A549 (cell line): ENCODE data around the gene ADAMTS16. TPM values are rescaled to one million over a fixed set of nuclear protein-coding genes. Genes with fewer than 3 reads are reported as not detected.

Experiments used
- ATAC-seq, 2 experiments: fragments of 200-7000 bp in 1 of 2; fragments of >200 bp in 1 of 2; cut with Nextera tagmentation in 1 of 2; cut with Tn5 transposase in 1 of 2; 3 replicates each; pipeline versions ENCODE4 v1.8.0 to v1.9.1; 2018 to 2020; ENCODE audit warnings: mild to moderate bottlenecking in 1 of 2, moderate library complexity in 1 of 2
- CTCF ChIA-PET: fragments of 300-600 bp; sonication (Branson Sonifier 250); formaldehyde crosslinking; extraction: SDS; loops from one replicate; lab custom pipeline; 2021; ENCODE audit warnings: antibody characterized with exemption, inconsistent platforms; lab: Yijun Ruan, JAX
- POLR2A ChIA-PET: fragments of 350-600 bp; formaldehyde crosslinking; extraction: SDS; loops from one replicate; lab custom pipeline; 2021; ENCODE audit warnings: antibody characterized with exemption, inconsistent platforms; lab: Yijun Ruan, JAX
- DNase-seq, 2 experiments: peaks; one replicate each; pipeline versions ENCODE4 v3.0.0 to v3.0.0-alpha.2; 2011 to 2016; ENCODE audit warnings: low read depth in 1 of 2, low spot score in 1 of 2
- FAIRE-seq: peaks from 2 replicates; lab custom pipeline; 2011; peaks lifted over from hg19 to GRCh38; lab: Jason Lieb, UNC
- H3K27ac ChIP-seq, 2 experiments: fragments of >200 bp; sonication (Bioruptor Twin); formaldehyde crosslinking; 3 replicates each; pipeline ENCODE4 v1.5.1; 2016 to 2017
- H3K4me1 ChIP-seq: fragments of >200 bp; sonication (Bioruptor Twin); formaldehyde crosslinking; 3 replicates; pipeline ENCODE4 v1.6.1; 2016
- H3K4me2 ChIP-seq: fragments of >200 bp; sonication (Bioruptor Twin); formaldehyde crosslinking; 3 replicates; pipeline ENCODE4 v1.6.1; 2016
- H3K4me3 ChIP-seq: fragments of >200 bp; sonication (Bioruptor Twin); formaldehyde crosslinking; 3 replicates; pipeline ENCODE4 v1.5.1; 2016
- H3K9me3 ChIP-seq: fragments of >200 bp; sonication (Bioruptor Twin); formaldehyde crosslinking; 3 replicates; pipeline ENCODE4 v1.6.1; 2016
- BHLHE40 ChIP-seq: IDR thresholded peaks from 2 replicates; pipeline ENCODE4 v1.6.1; 2012; ENCODE audit warnings: low read depth, low read length, inconsistent platforms
- CHD4 ChIP-seq: fragments of 200-600 bp; sonication (generic); IDR thresholded peaks from 2 replicates; pipeline ENCODE4 v1.6.1; 2016; ENCODE audit warnings: antibody characterized with exemption, mild to moderate bottlenecking, borderline replicate concordance
- EHF ChIP-seq: fragments of 250-450 bp; sonication (Bioruptor Pico); IDR thresholded peaks from 2 replicates; pipeline ENCODE4 v1.5.0; 2020; ENCODE audit warnings: mild to moderate bottlenecking
- ELK1 ChIP-seq: fragments of 150-350 bp; IDR thresholded peaks from 2 replicates; pipeline ENCODE4 v1.6.1; 2014; ENCODE audit warnings: low read depth, mild to moderate bottlenecking, low read length
- ESRRA ChIP-seq: fragments of 150-350 bp; IDR thresholded peaks from 2 replicates; pipeline ENCODE4 v1.6.1; 2014; ENCODE audit warnings: mild to moderate bottlenecking, low read length, borderline replicate concordance
- JUN ChIP-seq, 2 experiments: fragments of >200 bp; sonication (Bioruptor Twin); formaldehyde crosslinking; IDR thresholded peaks; 2 replicates in 1 of 2; 3 replicates in 1 of 2; pipeline ENCODE4 v1.6.1; 2016 to 2017
- JUNB ChIP-seq: fragments of >200 bp; sonication (Bioruptor Twin); formaldehyde crosslinking; IDR thresholded peaks from 2 replicates; pipeline ENCODE4 v1.6.1; 2016
- KDM1A ChIP-seq: fragments of 200-600 bp; sonication (generic); IDR thresholded peaks from 2 replicates; pipeline ENCODE4 v1.6.1; 2016; ENCODE audit warnings: low read depth, mild to moderate bottlenecking
- MAFK ChIP-seq: fragments of 450-650 bp; IDR thresholded peaks from 2 replicates; pipeline ENCODE4 v1.6.1; 2014; ENCODE audit not compliant: partially characterized antibody
- MAZ ChIP-seq: fragments of 150-350 bp; IDR thresholded peaks from 2 replicates; pipeline ENCODE4 v1.6.1; 2014; ENCODE audit warnings: antibody characterized with exemption, low read depth, low read length, borderline replicate concordance
- NR3C1 ChIP-seq: fragments of >200 bp; sonication (Bioruptor Twin); formaldehyde crosslinking; IDR thresholded peaks from 3 replicates; pipeline ENCODE4 v1.6.1; 2017
- RARB ChIP-seq: fragments of 250-450 bp; sonication (Bioruptor Pico); IDR thresholded peaks from 2 replicates; pipeline ENCODE4 v1.8.0; 2021; ENCODE audit warnings: mild to moderate bottlenecking, moderate library complexity
- SREBF2 ChIP-seq: fragments of 450-650 bp; IDR thresholded peaks from 2 replicates; pipeline ENCODE4 v1.6.1; 2014; ENCODE audit warnings: mild to moderate bottlenecking, moderate library complexity
- WGBS: methylation state at CpG from one replicate; pipeline ENCODE4 v1.1.6; 2017; ENCODE audit errors: missing lambda C conversion rate; 5-methylcytosine and 5-hydroxymethylcytosine counted together
- polyA minus RNA-seq: library from RNA; depleted of rRNA, polyadenylated mRNA; stranded (reverse); fragments of >200 nt; gene quantifications from 2 replicates; pipeline ENCODE4 v1.2.3, GENCODE V29; 2011; rRNA and poly(A)+ RNA removed
- polyA plus RNA-seq, 4 experiments: library from polyadenylated mRNA; depleted of rRNA in 3 of 4; stranded (reverse); fragments of >200 nt; fragmentation: RNase III in 1 of 4; extraction: RNeasy Plus Mini Kit Qiagen cat#74134 plus additional on column Dnase treatment in 1 of 4; gene quantifications; 2 replicates in 3 of 4; 3 replicates in 1 of 4; pipeline ENCODE4 v1.2.3, GENCODE V29; 2011 to 2017
- TF ChIP-seq, protein P1 (sequence below): fragments of 200-600 bp; sonication (generic); IDR thresholded peaks from 2 replicates; pipeline ENCODE4 v1.6.1; 2016; ENCODE audit warnings: antibody characterized with exemption, mild to moderate bottlenecking, moderate library complexity
- TF ChIP-seq, protein P2 (sequence below): IDR thresholded peaks from 2 replicates; pipeline ENCODE4 v1.6.1; 2012; ENCODE audit warnings: low read depth, borderline replicate concordance

Gene ADAMTS16, protein sequence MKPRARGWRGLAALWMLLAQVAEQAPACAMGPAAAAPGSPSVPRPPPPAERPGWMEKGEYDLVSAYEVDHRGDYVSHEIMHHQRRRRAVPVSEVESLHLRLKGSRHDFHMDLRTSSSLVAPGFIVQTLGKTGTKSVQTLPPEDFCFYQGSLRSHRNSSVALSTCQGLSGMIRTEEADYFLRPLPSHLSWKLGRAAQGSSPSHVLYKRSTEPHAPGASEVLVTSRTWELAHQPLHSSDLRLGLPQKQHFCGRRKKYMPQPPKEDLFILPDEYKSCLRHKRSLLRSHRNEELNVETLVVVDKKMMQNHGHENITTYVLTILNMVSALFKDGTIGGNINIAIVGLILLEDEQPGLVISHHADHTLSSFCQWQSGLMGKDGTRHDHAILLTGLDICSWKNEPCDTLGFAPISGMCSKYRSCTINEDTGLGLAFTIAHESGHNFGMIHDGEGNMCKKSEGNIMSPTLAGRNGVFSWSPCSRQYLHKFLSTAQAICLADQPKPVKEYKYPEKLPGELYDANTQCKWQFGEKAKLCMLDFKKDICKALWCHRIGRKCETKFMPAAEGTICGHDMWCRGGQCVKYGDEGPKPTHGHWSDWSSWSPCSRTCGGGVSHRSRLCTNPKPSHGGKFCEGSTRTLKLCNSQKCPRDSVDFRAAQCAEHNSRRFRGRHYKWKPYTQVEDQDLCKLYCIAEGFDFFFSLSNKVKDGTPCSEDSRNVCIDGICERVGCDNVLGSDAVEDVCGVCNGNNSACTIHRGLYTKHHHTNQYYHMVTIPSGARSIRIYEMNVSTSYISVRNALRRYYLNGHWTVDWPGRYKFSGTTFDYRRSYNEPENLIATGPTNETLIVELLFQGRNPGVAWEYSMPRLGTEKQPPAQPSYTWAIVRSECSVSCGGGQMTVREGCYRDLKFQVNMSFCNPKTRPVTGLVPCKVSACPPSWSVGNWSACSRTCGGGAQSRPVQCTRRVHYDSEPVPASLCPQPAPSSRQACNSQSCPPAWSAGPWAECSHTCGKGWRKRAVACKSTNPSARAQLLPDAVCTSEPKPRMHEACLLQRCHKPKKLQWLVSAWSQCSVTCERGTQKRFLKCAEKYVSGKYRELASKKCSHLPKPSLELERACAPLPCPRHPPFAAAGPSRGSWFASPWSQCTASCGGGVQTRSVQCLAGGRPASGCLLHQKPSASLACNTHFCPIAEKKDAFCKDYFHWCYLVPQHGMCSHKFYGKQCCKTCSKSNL
- polyA plus RNA-seq (2011; rRNA removed) (1.0 and 1.4 TPM in 2 replicates), polyA plus RNA-seq (2017; fragmentation: RNase III; extraction: RNeasy Plus Mini Kit Qiagen cat#74134 plus additional on column Dnase treatment) (0.71 to 0.83 TPM (median 0.83 TPM) in 3 replicates), polyA minus RNA-seq (4.5 and 4.9 TPM in 2 replicates)
- 0.54 and 0.82 TPM in 2 replicates for polyA plus RNA-seq (2012; cell fraction: cytosol; rRNA removed)
- polyA plus RNA-seq (2012; cell fraction: nucleus; rRNA removed) = 1.7 and 2.0 TPM in 2 replicates

GRCh38 chr5:5139777-5140478, at the start of gene ADAMTS16:
Gene ADAMTS16 (plus strand): TSS chr5:5140330. CDS start chr5:5140468, 138 bp downstream.
- Histone ChIP-seq H3K9me3 (0 out of 3 replicates have a peak, but pooled peaks cover 2% of the 10 kb centered on the region), H3K4me2 (peak within 1 kb of the TSS; percentile 98)
- ChIA-PET POLR2A (interaction anchor here (2.3 kb wide), 1 partner anchor 282 kb away, joined by 8 read pairs; the partner anchor contains the start of gene ICE1), CTCF (interaction anchor here (0.8 to 4.0 kb wide), 14 partner anchors 10 to 285 kb away, joined by 3 to 65 read pairs (median 5); partner anchors contain the start of gene ICE1)
- TF ChIP-seq MAFK (no peak), EHF (CRISPR knock-in tag) (no peak)
- TF ChIP-seq, all 56 proteins: peak for 0
- WGBS = 4% methylated on average over 24 of the region's 76 CpGs
- Histone ChIP-seq H3K27ac (peak within 1 kb of the TSS; percentile 32 to 71; a peak in 4 of 6 replicates), H3K4me3 (peak within 1 kb of the TSS; percentile 52), H3K4me1 (peaks cover 20% of the 10 kb centered on the region)
- FAIRE-seq = no peak
- peak; percentile 65 to 69 for ATAC-seq
- DNase-seq = no peak

DNA sequence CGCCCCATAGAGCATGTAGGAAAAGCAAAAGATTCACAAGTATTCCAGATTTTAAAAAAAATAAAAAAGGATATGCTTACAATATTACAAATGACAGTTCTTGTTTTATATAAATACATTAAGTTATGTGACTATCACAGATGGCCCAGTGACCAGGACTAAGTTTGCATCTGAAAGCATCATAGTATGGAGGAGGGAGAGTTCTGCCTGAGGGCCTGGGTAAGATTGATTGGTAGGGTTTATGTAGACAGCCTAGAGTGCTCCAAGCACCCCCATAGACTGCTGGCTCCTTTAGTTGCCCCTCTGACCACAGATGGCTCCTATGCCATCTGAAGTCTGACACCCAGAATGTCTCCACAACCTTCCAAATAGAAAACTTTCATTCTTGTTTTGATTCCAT, 48.0 kb upstream of the ADAMTS16 start:
- no peak overlapping the region for H3K4me2 ChIP-seq
- no peak overlapping the region for H3K27ac ChIP-seq
- FAIRE-seq (no peak), DNase-seq (no peak), ATAC-seq (no peak)
- TF ChIP-seq, protein P1, sequence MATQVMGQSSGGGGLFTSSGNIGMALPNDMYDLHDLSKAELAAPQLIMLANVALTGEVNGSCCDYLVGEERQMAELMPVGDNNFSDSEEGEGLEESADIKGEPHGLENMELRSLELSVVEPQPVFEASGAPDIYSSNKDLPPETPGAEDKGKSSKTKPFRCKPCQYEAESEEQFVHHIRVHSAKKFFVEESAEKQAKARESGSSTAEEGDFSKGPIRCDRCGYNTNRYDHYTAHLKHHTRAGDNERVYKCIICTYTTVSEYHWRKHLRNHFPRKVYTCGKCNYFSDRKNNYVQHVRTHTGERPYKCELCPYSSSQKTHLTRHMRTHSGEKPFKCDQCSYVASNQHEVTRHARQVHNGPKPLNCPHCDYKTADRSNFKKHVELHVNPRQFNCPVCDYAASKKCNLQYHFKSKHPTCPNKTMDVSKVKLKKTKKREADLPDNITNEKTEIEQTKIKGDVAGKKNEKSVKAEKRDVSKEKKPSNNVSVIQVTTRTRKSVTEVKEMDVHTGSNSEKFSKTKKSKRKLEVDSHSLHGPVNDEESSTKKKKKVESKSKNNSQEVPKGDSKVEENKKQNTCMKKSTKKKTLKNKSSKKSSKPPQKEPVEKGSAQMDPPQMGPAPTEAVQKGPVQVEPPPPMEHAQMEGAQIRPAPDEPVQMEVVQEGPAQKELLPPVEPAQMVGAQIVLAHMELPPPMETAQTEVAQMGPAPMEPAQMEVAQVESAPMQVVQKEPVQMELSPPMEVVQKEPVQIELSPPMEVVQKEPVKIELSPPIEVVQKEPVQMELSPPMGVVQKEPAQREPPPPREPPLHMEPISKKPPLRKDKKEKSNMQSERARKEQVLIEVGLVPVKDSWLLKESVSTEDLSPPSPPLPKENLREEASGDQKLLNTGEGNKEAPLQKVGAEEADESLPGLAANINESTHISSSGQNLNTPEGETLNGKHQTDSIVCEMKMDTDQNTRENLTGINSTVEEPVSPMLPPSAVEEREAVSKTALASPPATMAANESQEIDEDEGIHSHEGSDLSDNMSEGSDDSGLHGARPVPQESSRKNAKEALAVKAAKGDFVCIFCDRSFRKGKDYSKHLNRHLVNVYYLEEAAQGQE = no peak
- CTCF ChIA-PET = interaction anchor here (1.2 kb wide), 1 partner anchor 328 kb away, joined by 3 read pairs; no protein-coding TSS in a partner anchor
- no peak overlapping the region for H3K4me3 ChIP-seq
- H3K9me3 ChIP-seq = peaks cover 2% of the 10 kb centered on the region; the same call in 1 of the 3 replicates
- 3% methylated on average over 1 of the region's 1 CpG for WGBS
- H3K4me1 ChIP-seq = no peaks in the 10 kb centered on the region
- POLR2A ChIA-PET = no interaction called here

DNA sequence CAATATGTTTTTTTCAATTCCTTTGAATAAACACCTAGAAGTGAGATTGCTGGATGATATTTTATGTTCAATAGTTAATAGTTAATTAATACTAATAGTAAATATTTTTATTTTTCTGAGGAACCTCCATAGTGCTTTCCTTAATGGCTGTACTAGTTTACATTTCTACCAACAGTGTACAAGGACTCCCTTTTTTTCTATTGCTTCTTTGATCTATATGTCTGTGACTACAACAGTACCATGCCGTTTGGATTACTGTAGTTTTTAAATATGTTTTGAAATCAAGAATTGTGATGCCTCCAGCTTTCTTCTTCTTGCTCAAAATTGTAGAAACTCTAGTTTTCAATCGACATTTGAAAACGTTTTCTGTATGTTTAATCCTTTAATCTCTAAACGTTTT, 39.5 kb upstream of the ADAMTS16 start:
- no peak for ATAC-seq
- no peak for DNase-seq
- ChIA-PET CTCF (no interaction called here), POLR2A (no interaction called here)
- Histone ChIP-seq H3K27ac (no peak overlapping the region), H3K4me3 (no peak overlapping the region), H3K4me1 (no peaks in the 10 kb centered on the region), H3K4me2 (no peak overlapping the region), H3K9me3 (peaks cover 10% of the 10 kb centered on the region; the same call in 1 of the 3 replicates)
- no peak for FAIRE-seq
- TF ChIP-seq KDM1A (no peak), JUN (IDR thresholded peaks at IDR 0.05) (no peak), CHD4 (no peak), RARB (CRISPR knock-in tag) (no peak), SREBF2 (no peak), BHLHE40 (no peak), ESRRA (no peak), MAZ (no peak), NR3C1 (no peak), JUNB (no peak), ELK1 (no peak)
- TF ChIP-seq, protein P2, sequence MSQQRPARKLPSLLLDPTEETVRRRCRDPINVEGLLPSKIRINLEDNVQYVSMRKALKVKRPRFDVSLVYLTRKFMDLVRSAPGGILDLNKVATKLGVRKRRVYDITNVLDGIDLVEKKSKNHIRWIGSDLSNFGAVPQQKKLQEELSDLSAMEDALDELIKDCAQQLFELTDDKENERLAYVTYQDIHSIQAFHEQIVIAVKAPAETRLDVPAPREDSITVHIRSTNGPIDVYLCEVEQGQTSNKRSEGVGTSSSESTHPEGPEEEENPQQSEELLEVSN = no peak
- 0% methylated on average over 4 of the region's 4 CpGs for WGBS
